ENCODE measurements around the gene KIF26A. TPM values are rescaled to one million over a fixed set of nuclear protein-coding genes. Genes with fewer than 3 reads are reported as not detected.

KIF26A gene
- total RNA-seq, 1 donor from 2014 or later = not detected

DNA sequence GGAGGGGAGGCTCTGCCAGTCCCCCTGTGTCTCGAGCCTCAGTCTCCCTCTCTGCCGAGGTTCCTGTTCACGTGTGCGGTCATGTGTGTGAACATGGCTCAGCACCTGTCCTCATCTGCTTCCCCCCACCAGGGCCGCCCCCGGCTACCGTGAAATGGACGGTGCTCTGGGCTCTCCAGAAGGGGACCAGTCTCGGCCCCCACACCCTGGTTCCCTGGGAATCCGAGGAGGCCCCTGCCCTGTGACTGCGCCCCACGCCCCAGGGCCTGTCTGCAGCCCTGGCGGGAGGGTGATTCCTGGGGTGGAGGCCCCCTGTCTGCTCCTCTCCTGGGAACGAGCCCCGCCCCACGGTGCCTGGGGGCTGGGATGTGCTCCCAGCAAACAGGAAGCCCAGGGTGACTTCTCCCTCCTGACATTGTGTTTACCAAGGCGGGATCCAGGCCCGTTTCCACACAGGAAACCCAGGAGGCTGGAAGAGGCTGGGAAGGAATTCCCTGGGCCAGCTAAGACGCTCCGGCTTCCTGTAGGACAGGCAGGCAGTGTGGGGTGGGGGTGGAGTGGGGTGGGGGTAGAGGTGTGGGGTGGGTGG lies 46.6 kb downstream of the KIF26A start:
- ChIA-PET POLR2A (no interaction called here), CTCF (no interaction called here)
- ATAC-seq (ENCODE audit: low read depth) = no peak
- Mint-ChIP-seq H3K4me3 (no peak overlapping the region), H3K4me1 (no peaks in the 10 kb centered on the region), H3K27me3 (peaks cover 2% of the 10 kb centered on the region), H3K27ac (no peak overlapping the region), H3K9me3 (no peaks in the 10 kb centered on the region), H3K36me3 (ENCODE audit: low read depth) (no peaks in the 10 kb centered on the region)
- TF ChIP-seq, protein P1, sequence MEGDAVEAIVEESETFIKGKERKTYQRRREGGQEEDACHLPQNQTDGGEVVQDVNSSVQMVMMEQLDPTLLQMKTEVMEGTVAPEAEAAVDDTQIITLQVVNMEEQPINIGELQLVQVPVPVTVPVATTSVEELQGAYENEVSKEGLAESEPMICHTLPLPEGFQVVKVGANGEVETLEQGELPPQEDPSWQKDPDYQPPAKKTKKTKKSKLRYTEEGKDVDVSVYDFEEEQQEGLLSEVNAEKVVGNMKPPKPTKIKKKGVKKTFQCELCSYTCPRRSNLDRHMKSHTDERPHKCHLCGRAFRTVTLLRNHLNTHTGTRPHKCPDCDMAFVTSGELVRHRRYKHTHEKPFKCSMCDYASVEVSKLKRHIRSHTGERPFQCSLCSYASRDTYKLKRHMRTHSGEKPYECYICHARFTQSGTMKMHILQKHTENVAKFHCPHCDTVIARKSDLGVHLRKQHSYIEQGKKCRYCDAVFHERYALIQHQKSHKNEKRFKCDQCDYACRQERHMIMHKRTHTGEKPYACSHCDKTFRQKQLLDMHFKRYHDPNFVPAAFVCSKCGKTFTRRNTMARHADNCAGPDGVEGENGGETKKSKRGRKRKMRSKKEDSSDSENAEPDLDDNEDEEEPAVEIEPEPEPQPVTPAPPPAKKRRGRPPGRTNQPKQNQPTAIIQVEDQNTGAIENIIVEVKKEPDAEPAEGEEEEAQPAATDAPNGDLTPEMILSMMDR (IDR thresholded peaks at IDR 0.05) = no peak
- DNase-seq = no peak
- intact Hi-C loops (cut with micrococcal nuclease) = no loop called here

DNA sequence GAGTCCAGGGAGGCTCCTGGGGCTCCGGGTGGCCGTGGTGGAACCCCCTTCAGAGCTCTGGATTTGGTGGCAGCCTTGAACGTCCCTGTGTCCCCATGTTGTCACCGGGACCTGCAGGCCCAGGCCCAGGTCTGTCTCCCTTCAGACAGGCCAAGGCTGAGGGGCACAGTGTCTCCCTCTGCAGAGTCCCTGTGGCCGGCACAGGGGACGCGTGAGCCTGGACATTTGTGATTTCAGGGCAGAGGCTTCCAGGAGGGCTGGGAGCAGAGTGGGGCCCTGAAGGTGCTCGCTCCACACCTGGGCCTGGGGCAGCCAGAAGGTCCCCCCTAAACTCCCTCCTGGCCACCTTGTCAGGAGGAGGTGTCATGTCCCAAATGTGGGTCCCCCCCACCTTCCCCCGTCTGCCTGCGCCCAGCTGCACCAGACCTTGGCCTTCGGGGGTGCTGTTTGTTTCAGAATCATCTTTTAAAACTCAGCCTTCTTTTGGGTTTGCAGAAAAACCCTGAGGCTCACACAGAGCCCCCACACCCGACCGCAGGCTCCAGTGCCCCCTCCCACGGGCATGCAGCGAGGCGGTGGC lies 47.6 kb downstream of the KIF26A start:
- Mint-ChIP-seq H3K9me3 (no peaks in the 10 kb centered on the region), H3K27me3 (peaks cover 2% of the 10 kb centered on the region), H3K27ac (no peak overlapping the region), H3K4me1 (no peaks in the 10 kb centered on the region), H3K4me3 (no peak overlapping the region), H3K36me3 (ENCODE audit: low read depth) (no peaks in the 10 kb centered on the region)
- ATAC-seq (ENCODE audit: low read depth) (no peak), DNase-seq (no peak)
- POLR2A ChIA-PET = no interaction called here
- intact Hi-C loops (cut with micrococcal nuclease) = no loop called here
- TF ChIP-seq, protein P1 (IDR thresholded peaks at IDR 0.05) = no peak
- CTCF ChIA-PET = no interaction called here

GRCh38 chr14:104186575-104186974 lies 48.2 kb downstream of the KIF26A start:
- H3K27ac Mint-ChIP-seq = no peak overlapping the region
- DNase-seq (no peak), ATAC-seq (ENCODE audit: low read depth) (no peak)
- H3K9me3 Mint-ChIP-seq = no peaks in the 10 kb centered on the region
- POLR2A ChIA-PET = no interaction called here
- no peak overlapping the region for H3K4me3 Mint-ChIP-seq
- CTCF ChIA-PET = no interaction called here
- peaks cover 2% of the 10 kb centered on the region for H3K27me3 Mint-ChIP-seq
- no peaks in the 10 kb centered on the region for H3K4me1 Mint-ChIP-seq
- no peaks in the 10 kb centered on the region for H3K36me3 Mint-ChIP-seq (ENCODE audit: low read depth)
- TF ChIP-seq, protein P1 (IDR thresholded peaks at IDR 0.05) = no peak
- intact Hi-C loops (cut with micrococcal nuclease) = no loop called here

DNA sequence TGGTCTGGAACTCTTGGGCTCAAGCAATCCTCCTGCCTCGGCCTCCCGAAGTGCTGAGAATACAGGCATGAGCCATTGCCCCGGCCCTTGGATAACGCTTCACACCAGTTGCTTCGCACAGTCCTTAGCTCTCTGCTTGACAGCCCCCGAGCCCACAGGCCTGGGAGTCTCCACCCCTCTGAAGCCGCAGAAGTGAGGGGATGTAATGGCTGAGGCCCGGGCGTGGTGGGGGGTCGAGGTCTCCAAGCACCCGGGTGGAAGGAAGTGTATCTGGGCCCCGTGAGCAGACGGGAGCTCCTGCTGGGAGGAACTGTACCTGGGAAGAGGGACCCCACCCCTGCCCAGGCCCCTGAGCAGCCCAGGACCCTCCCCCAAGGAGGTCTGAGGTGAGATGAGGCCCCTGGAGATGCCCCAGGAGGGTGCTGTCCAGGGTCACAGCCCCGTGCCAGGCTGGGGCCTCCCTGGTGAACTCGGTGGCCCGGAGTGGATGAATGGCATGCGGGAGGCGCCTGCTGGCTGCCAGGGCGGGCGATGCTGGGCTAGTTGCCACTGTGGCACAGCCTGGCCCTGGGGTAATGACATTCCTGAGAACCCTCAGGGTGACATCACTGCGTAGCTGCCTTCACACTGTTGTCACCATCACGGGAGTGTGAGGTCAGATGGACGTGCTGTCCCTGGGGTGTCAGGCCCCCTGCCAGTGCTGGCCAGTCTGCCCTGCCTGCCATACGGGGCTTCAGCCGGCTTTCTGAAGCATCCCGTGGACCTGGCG lies 48.9 kb downstream of the KIF26A start:
- intact Hi-C loops (cut with micrococcal nuclease) = no loop called here
- H3K4me3 Mint-ChIP-seq = no peak overlapping the region
- no peak overlapping the region for H3K27ac Mint-ChIP-seq
- H3K36me3 Mint-ChIP-seq (ENCODE audit: low read depth) = no peaks in the 10 kb centered on the region
- DNase-seq (no peak), ATAC-seq (ENCODE audit: low read depth) (no peak)
- ChIA-PET CTCF (no interaction called here), POLR2A (no interaction called here)
- H3K9me3 Mint-ChIP-seq = no peaks in the 10 kb centered on the region
- no peaks in the 10 kb centered on the region for H3K4me1 Mint-ChIP-seq
- TF ChIP-seq, protein P1 (IDR thresholded peaks at IDR 0.05) = no peak
- peaks cover 2% of the 10 kb centered on the region for H3K27me3 Mint-ChIP-seq

- Mint-ChIP-seq H3K9me3 (no peaks in the 10 kb centered on the region), H3K27me3 (peaks cover 2% of the 10 kb centered on the region), H3K27ac (no peak overlapping the region), H3K4me3 (no peak overlapping the region), H3K36me3 (ENCODE audit: low read depth) (no peaks in the 10 kb centered on the region), H3K4me1 (no peaks in the 10 kb centered on the region)
- CTCF ChIA-PET = no interaction called here
- TF ChIP-seq, protein P1 (IDR thresholded peaks at IDR 0.05) = no peak
- intact Hi-C loops (cut with micrococcal nuclease) = no loop called here
- DNase-seq (no peak), ATAC-seq (ENCODE audit: low read depth) (no peak)
- POLR2A ChIA-PET = no interaction called here
Measured at GRCh38 chr14:104187931-104188726, 49.7 kb downstream of the KIF26A start.

Measured in activated B cell treated with CpG ODN at 0.5 μM for 24 hours (primary cell).